Measurements from ENCODE around the gene GSK3A. TPM values are rescaled to one million over a fixed set of nuclear protein-coding genes. Genes with fewer than 3 reads are reported as not detected.
"Not testable (repeated sequence)": the region's sequence is repeated elsewhere in the genome, so short reads cannot be mapped to it uniquely, and the experiment has no call there.

The GSK3A gene
- total RNA-seq, 1 experiment from 2014 or later, result 44.6 TPM

GRCh38 chr19:42268704-42269477 lies 26.5 kb upstream of the GSK3A start, which contains the start of gene CIC:
TSS of gene CIC (plus strand) at chr19:42269252. CDS start at chr19:42271784, 2,532 bp downstream.
- intact Hi-C loops (cut with micrococcal nuclease; ENCODE audit: unreplicated experiment), result loop anchor here (1.0 kb wide), 3 partner anchors 11 to 26 kb away; partner anchors contain the start of gene ERF
- H2AFZ ChIP-seq, result peak within 1 kb of the TSS; percentile 89
- peaks cover 20% of the 10 kb centered on the region for H3K4me1 ChIP-seq (replicated peaks; ENCODE audit: insufficient read depth)
- peak within 1 kb of the TSS; percentile 70 for H3K27ac ChIP-seq
- H3K4me2 ChIP-seq, result peak within 1 kb of the TSS; percentile 98
- H3F3A ChIP-seq (ENCODE audit: insufficient read depth, low read depth), result no peaks in the 10 kb centered on the region; the same call in 1 of the 2 replicates
- ChIA-PET POLR2A (ENCODE audit: unreplicated experiment) (no interaction called here), CTCF (interaction anchor here (0.6 kb wide), 1 partner anchor 128 kb away, joined by 4 read pairs; no protein-coding TSS in a partner anchor)
- no peak for TF ChIP-seq CTCF (conservative IDR thresholded peaks at IDR 0.05)
- BruUV-seq (replicated peaks), result TSS peak; percentile 91
- peaks cover 19% of the 10 kb centered on the region for H3K79me2 ChIP-seq (ENCODE audit: low read depth)
- H3K4me3 ChIP-seq, result peak within 1 kb of the TSS; percentile 76
- H3K36me3 ChIP-seq (ENCODE audit: low read depth), result no peaks in the 10 kb centered on the region
- H3K9me2 ChIP-seq (ENCODE audit: insufficient read depth), result no peaks in the 10 kb centered on the region
- peak; percentile 99 to 100 for DNase-seq
- no peaks in the 10 kb centered on the region for H4K20me1 ChIP-seq (ENCODE audit: insufficient read depth)
- no peaks in the 10 kb centered on the region for H3K9me3 ChIP-seq (ENCODE audit: insufficient read depth, low read depth)
- H3K27me3 ChIP-seq (ENCODE audit: insufficient read depth, low read depth), result no peaks in the 10 kb centered on the region

GRCh38 chr19:42268142-42268703 lies 25.8 kb upstream of the GSK3A start:
- peak overlapping the region; percentile 93 for H3K4me2 ChIP-seq
- no peaks in the 10 kb centered on the region; the same call in 1 of the 2 replicates for H3F3A ChIP-seq (ENCODE audit: insufficient read depth, low read depth)
- H3K9me3 ChIP-seq (ENCODE audit: insufficient read depth, low read depth), result no peaks in the 10 kb centered on the region
- peak overlapping the region; percentile 76 for H3K4me3 ChIP-seq
- H2AFZ ChIP-seq, result peak overlapping the region; percentile 89
- H3K9me2 ChIP-seq (ENCODE audit: insufficient read depth), result no peaks in the 10 kb centered on the region
- no peaks in the 10 kb centered on the region for H3K27me3 ChIP-seq (ENCODE audit: insufficient read depth, low read depth)
- POLR2A ChIA-PET (ENCODE audit: unreplicated experiment), result no interaction called here
- DNase-seq, result peak; percentile 95 to 98
- H3K27ac ChIP-seq, result peak overlapping the region; percentile 70
- intact Hi-C loops (cut with micrococcal nuclease; ENCODE audit: unreplicated experiment), result loop anchor here (1.0 kb wide), 3 partner anchors 12 to 25 kb away; partner anchors contain the start of gene ERF
- CTCF ChIA-PET, result no interaction called here
- TF ChIP-seq CTCF (conservative IDR thresholded peaks at IDR 0.05) (no peak), EZH2 (IDR thresholded peaks at IDR 0.05; ENCODE audit: low read depth) (no peak)
- no peaks in the 10 kb centered on the region for H4K20me1 ChIP-seq (ENCODE audit: insufficient read depth)
- no TSS peak for BruUV-seq (replicated peaks)
- H3K4me1 ChIP-seq (replicated peaks; ENCODE audit: insufficient read depth), result peaks cover 20% of the 10 kb centered on the region
- no peaks in the 10 kb centered on the region for H3K36me3 ChIP-seq (ENCODE audit: low read depth)
- H3K79me2 ChIP-seq (ENCODE audit: low read depth), result peaks cover 19% of the 10 kb centered on the region

GRCh38 chr19:42267644-42268141 lies 25.3 kb upstream of the GSK3A start:
- TSS peak; percentile 76 for BruUV-seq (replicated peaks)
- POLR2A ChIA-PET (ENCODE audit: unreplicated experiment), result no interaction called here
- Histone ChIP-seq H3K36me3 (ENCODE audit: low read depth) (no peaks in the 10 kb centered on the region), H3K9me2 (ENCODE audit: insufficient read depth) (no peaks in the 10 kb centered on the region), H3K27me3 (ENCODE audit: insufficient read depth, low read depth) (no peaks in the 10 kb centered on the region), H3K27ac (no peak overlapping the region), H3K4me2 (peak overlapping the region; percentile 93), H3K9me3 (ENCODE audit: insufficient read depth, low read depth) (no peaks in the 10 kb centered on the region), H3K79me2 (ENCODE audit: low read depth) (peaks cover 19% of the 10 kb centered on the region), H3K4me1 (replicated peaks; ENCODE audit: insufficient read depth) (peaks cover 20% of the 10 kb centered on the region), H4K20me1 (ENCODE audit: insufficient read depth) (no peaks in the 10 kb centered on the region), H3K4me3 (peak overlapping the region; percentile 76), H3F3A (ENCODE audit: insufficient read depth, low read depth) (no peaks in the 10 kb centered on the region; the same call in 1 of the 2 replicates), H2AFZ (peak overlapping the region; percentile 89)
- DNase-seq, result no peak
- intact Hi-C loops (cut with micrococcal nuclease; ENCODE audit: unreplicated experiment), result loop anchor here (1.0 kb wide), 3 partner anchors 12 to 24 kb away; partner anchors contain the start of gene ERF
- CTCF ChIA-PET, result no interaction called here
- no peak for TF ChIP-seq EZH2 (IDR thresholded peaks at IDR 0.05; ENCODE audit: low read depth)
- TF ChIP-seq CTCF (conservative IDR thresholded peaks at IDR 0.05), result no peak

- intact Hi-C loops (cut with micrococcal nuclease; ENCODE audit: unreplicated experiment); POLR2A ChIA-PET (ENCODE audit: unreplicated experiment); BruUV-seq (replicated peaks); H3K27ac ChIP-seq; CTCF ChIA-PET; DNase-seq; H3K27me3 ChIP-seq (ENCODE audit: insufficient read depth, low read depth); H3F3A ChIP-seq (ENCODE audit: insufficient read depth, low read depth); H3K9me2 ChIP-seq (ENCODE audit: insufficient read depth); H3K9me3 ChIP-seq (ENCODE audit: insufficient read depth, low read depth); H3K36me3 ChIP-seq (ENCODE audit: low read depth); H4K20me1 ChIP-seq (ENCODE audit: insufficient read depth): not testable (repeated sequence)
- Histone ChIP-seq H3K4me2 (peak overlapping the region; percentile 93), H3K4me3 (peak overlapping the region; percentile 76; the same call in 1 of the 2 replicates), H3K4me1 (replicated peaks; ENCODE audit: insufficient read depth) (peaks cover 20% of the 10 kb centered on the region), H2AFZ (peak overlapping the region; percentile 89; the same call in 1 of the 2 replicates), H3K79me2 (ENCODE audit: low read depth) (peaks cover 19% of the 10 kb centered on the region)
These were observed 24.7 kb upstream of the GSK3A start for GRCh38 chr19:42266928-42267603.
